ENCODE data around the gene TRIM31.
A peak's percentile ranks its signal among the peaks of the same experiment; 100 is the strongest.

TRIM31 gene

GRCh38 chr6:30112402-30112994, 392 bp downstream of the TRIM31 start:
- DNase-seq = no peak

GRCh38 chr6:30111266-30111856, 1.5 kb downstream of the TRIM31 start:
- DNase-seq = no peak

GRCh38 chr6:30104661-30105060, 8.2 kb downstream of the TRIM31 start:
- DNase-seq = no peak

- DNase-seq = no peak
Measured at GRCh38 chr6:30103872-30104179, 9.1 kb downstream of the TRIM31 start.

GRCh38 chr6:30102970-30103871, 9.7 kb downstream of the TRIM31 start:
- peak; percentile 66 for DNase-seq

GRCh38 chr6:30102414-30102969, 10.4 kb downstream of the TRIM31 start:
- DNase-seq = no peak

- DNase-seq = peak; percentile 53
Measured at GRCh38 chr6:30101444-30102413, 11.2 kb downstream of the TRIM31 start.

- no peak for DNase-seq
Measured at GRCh38 chr6:30100585-30101443, 12.1 kb downstream of the TRIM31 start.

GRCh38 chr6:30100154-30100553, 12.7 kb downstream of the TRIM31 start:
- no peak for DNase-seq

- DNase-seq = no peak
Measured at GRCh38 chr6:30097902-30098768, 14.8 kb downstream of the TRIM31 start.

GRCh38 chr6:30096829-30097228, 16.1 kb downstream of the TRIM31 start:
- no peak for DNase-seq

- DNase-seq = no peak
Measured at GRCh38 chr6:30093951-30094661, 18.8 kb downstream of the TRIM31 start.

- no peak for DNase-seq
Measured at GRCh38 chr6:30092852-30093543, 19.9 kb downstream of the TRIM31 start.

GRCh38 chr6:30091577-30092381, 21.1 kb downstream of the TRIM31 start:
- DNase-seq = peak; percentile 24

GRCh38 chr6:30087876-30088275, 25.0 kb downstream of the TRIM31 start:
- DNase-seq = no peak

- no peak for DNase-seq
Measured at GRCh38 chr6:30077218-30077617, 35.7 kb downstream of the TRIM31 start.

- no peak for DNase-seq
Measured at GRCh38 chr6:30075790-30076732, 36.8 kb downstream of the TRIM31 start.
